ENCODE measurements around the gene ZNF444. TPM values are rescaled to one million over a fixed set of nuclear protein-coding genes. Genes with fewer than 3 reads are reported as not detected.
A peak's percentile ranks its signal among the peaks of the same experiment; 100 is the strongest.

The ZNF444 gene
- total and polyA plus RNA-seq, 9 of the 15 experiments (the other 6 are each of a cell fraction or from before 2014, with no cell fraction given), result 0.39 to 40.0 (median 6.9) TPM

DNA sequence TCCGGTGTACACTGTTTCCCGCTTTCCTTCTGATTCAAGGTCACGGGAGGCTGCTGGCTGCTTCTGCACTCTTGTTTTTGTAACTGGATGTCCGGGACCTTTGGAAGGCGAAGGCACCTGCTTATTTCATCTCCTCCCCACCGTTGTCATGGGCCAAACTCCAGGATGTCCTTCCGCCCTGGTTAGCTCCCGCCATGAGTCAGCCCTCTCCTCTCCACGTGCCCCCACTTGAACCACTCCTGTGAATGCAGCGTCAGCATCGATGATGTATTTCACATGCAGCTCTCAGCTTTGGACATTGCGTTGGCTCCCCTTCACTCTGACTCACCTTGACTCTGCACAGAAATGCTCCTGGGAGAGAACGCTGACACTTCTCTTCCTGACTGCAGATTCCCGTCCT, 29.2 kb downstream of the ZNF444 start (continued):
- TF ChIP-seq, protein P1, sequence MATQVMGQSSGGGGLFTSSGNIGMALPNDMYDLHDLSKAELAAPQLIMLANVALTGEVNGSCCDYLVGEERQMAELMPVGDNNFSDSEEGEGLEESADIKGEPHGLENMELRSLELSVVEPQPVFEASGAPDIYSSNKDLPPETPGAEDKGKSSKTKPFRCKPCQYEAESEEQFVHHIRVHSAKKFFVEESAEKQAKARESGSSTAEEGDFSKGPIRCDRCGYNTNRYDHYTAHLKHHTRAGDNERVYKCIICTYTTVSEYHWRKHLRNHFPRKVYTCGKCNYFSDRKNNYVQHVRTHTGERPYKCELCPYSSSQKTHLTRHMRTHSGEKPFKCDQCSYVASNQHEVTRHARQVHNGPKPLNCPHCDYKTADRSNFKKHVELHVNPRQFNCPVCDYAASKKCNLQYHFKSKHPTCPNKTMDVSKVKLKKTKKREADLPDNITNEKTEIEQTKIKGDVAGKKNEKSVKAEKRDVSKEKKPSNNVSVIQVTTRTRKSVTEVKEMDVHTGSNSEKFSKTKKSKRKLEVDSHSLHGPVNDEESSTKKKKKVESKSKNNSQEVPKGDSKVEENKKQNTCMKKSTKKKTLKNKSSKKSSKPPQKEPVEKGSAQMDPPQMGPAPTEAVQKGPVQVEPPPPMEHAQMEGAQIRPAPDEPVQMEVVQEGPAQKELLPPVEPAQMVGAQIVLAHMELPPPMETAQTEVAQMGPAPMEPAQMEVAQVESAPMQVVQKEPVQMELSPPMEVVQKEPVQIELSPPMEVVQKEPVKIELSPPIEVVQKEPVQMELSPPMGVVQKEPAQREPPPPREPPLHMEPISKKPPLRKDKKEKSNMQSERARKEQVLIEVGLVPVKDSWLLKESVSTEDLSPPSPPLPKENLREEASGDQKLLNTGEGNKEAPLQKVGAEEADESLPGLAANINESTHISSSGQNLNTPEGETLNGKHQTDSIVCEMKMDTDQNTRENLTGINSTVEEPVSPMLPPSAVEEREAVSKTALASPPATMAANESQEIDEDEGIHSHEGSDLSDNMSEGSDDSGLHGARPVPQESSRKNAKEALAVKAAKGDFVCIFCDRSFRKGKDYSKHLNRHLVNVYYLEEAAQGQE (IDR thresholded peaks at IDR 0.05; ENCODE audit: borderline replicate concordance), result peak; percentile 26; the same call in 1 of the 2 replicates
- TF ChIP-seq, protein P1 (CRISPR knock-in tag; IDR thresholded peaks at IDR 0.05; ENCODE audit: low read depth), result no peak
- TF ChIP-seq, protein P2, sequence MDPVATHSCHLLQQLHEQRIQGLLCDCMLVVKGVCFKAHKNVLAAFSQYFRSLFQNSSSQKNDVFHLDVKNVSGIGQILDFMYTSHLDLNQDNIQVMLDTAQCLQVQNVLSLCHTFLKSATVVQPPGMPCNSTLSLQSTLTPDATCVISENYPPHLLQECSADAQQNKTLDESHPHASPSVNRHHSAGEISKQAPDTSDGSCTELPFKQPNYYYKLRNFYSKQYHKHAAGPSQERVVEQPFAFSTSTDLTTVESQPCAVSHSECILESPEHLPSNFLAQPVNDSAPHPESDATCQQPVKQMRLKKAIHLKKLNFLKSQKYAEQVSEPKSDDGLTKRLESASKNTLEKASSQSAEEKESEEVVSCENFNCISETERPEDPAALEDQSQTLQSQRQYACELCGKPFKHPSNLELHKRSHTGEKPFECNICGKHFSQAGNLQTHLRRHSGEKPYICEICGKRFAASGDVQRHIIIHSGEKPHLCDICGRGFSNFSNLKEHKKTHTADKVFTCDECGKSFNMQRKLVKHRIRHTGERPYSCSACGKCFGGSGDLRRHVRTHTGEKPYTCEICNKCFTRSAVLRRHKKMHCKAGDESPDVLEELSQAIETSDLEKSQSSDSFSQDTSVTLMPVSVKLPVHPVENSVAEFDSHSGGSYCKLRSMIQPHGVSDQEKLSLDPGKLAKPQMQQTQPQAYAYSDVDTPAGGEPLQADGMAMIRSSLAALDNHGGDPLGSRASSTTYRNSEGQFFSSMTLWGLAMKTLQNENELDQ (CRISPR knock-in tag; IDR thresholded peaks at IDR 0.05; ENCODE audit: borderline replicate concordance), result no peak
- TF ChIP-seq JUN (IDR thresholded peaks at IDR 0.05; ENCODE audit: borderline replicate concordance, low read depth, low read length), result peak; percentile 68; the same call in 1 of the 2 replicates
- TF ChIP-seq JUN (CRISPR knock-in tag; IDR thresholded peaks at IDR 0.05; ENCODE audit: borderline replicate concordance), result no peak
- TF ChIP-seq POLR2AphosphoS5 (IDR thresholded peaks at IDR 0.05; ENCODE audit: control insufficient read depth, insufficient read depth, low read depth, low read length), result no peak
- TF ChIP-seq KDM4B (IDR thresholded peaks at IDR 0.05; ENCODE audit: borderline replicate concordance in 2 of 2, low read depth in 1 of 2), result no peak
- TF ChIP-seq SRF (CRISPR knock-in tag; IDR thresholded peaks at IDR 0.05), result peak in 1 of 2 experiments; percentile 60; a peak in 1 of 4 replicates
- TF ChIP-seq RBBP5 (IDR thresholded peaks at IDR 0.05; ENCODE audit: borderline replicate concordance, insufficient read depth, low read length, poor library complexity, severe bottlenecking), result no peak
- TF ChIP-seq MAFK (IDR thresholded peaks at IDR 0.05; ENCODE audit: low read length), result peak; percentile 75
- no peak for TF ChIP-seq XRCC4 (IDR thresholded peaks at IDR 0.05; ENCODE audit: extremely low read depth, insufficient read depth, insufficient read length)
- peak; percentile 94 for TF ChIP-seq ZNF316 (IDR thresholded peaks at IDR 0.05)
- TF ChIP-seq TEAD4 (IDR thresholded peaks at IDR 0.05; ENCODE audit: low read length), result no peak
- no peak for TF ChIP-seq TEAD4 (CRISPR knock-in tag; IDR thresholded peaks at IDR 0.05; ENCODE audit: borderline replicate concordance)
